Muscle of leg (tissue), 11 donors: ENCODE data around the gene SH3GL3. TPM values are rescaled to one million over a fixed set of nuclear protein-coding genes. Genes with fewer than 3 reads are reported as not detected.

Experiments
- DNase-seq: peaks from one replicate; pipeline ENCODE4 v3.0.0; 2013
- H3K27ac ChIP-seq: one replicate; pipeline ENCODE4 v1.5.1; 2013; ENCODE audit warnings: mild to moderate bottlenecking, low read length, control low read depth
- H3K27me3 ChIP-seq: one replicate; pipeline ENCODE4 v1.6.1; 2013; ENCODE audit warnings: low read length; ENCODE audit not compliant: control insufficient read depth, insufficient read depth
- H3K36me3 ChIP-seq: one replicate; pipeline ENCODE4 v1.6.1; 2013; ENCODE audit warnings: low read length; ENCODE audit not compliant: control insufficient read depth, insufficient read depth
- H3K4me1 ChIP-seq: one replicate; pipeline ENCODE4 v1.6.1; 2013; ENCODE audit warnings: low read length; ENCODE audit not compliant: control insufficient read depth, insufficient read depth
- H3K4me3 ChIP-seq: one replicate; pipeline ENCODE4 v1.5.1; 2013; ENCODE audit warnings: low read length, control low read depth
- H3K9me3 ChIP-seq: replicated peaks from 2 replicates; pipeline ENCODE4 v1.6.1; 2013; ENCODE audit warnings: low read depth, low read length; ENCODE audit not compliant: control insufficient read depth
- WGBS: methylation state at CpG from one replicate; pipeline ENCODE4 v1.1.5; 2013; ENCODE audit warnings: missing lambda C conversion rate; ENCODE audit not compliant: insufficient coverage; 5-methylcytosine and 5-hydroxymethylcytosine counted together
- polyA plus RNA-seq, 8 donors: library from polyadenylated mRNA; unstranded; fragments of 120-200 nt; gene quantifications; one replicate each; pipeline versions ENCODE4 v1.2.1 to v1.2.3, GENCODE V29; 2013; ENCODE audit warnings: inconsistent platforms in 1 of 8, low replicate concordance in 1 of 8; ENCODE audit not compliant: insufficient read length in 8 of 8, insufficient read depth in 1 of 8
- total RNA-seq: library from RNA; stranded (reverse); fragments of 120-200 nt; gene quantifications from one replicate; pipeline ENCODE4 v1.2.4, GENCODE V29; 2013

SH3GL3 gene
- total and polyA plus RNA-seq, 9 donors = 3.6 to 11.2 (median 7.1) TPM

- H3K27me3 ChIP-seq = no peaks in the 10 kb centered on the region
- no peaks in the 10 kb centered on the region for H3K36me3 ChIP-seq
- no peaks in the 10 kb centered on the region for H3K4me1 ChIP-seq
- WGBS = 80% methylated on average over 6 of the region's 8 CpGs
- DNase-seq = no peak
- no peak overlapping the region for H3K27ac ChIP-seq
- no peak overlapping the region for H3K4me3 ChIP-seq
- no peaks in the 10 kb centered on the region for H3K9me3 ChIP-seq
Observed at GRCh38 chr15:83578691-83579090, 131.6 kb downstream of the SH3GL3 start.

GRCh38 chr15:83581381-83581780 is 134.2 kb downstream of the SH3GL3 start:
- H3K27ac ChIP-seq = no peak overlapping the region
- no peaks in the 10 kb centered on the region for H3K9me3 ChIP-seq
- no peaks in the 10 kb centered on the region for H3K27me3 ChIP-seq
- no peaks in the 10 kb centered on the region for H3K4me1 ChIP-seq
- H3K36me3 ChIP-seq = no peaks in the 10 kb centered on the region
- DNase-seq = no peak
- no peak overlapping the region for H3K4me3 ChIP-seq
- WGBS = no CpG with 5 or more reads among the region's 4 CpGs

- WGBS = no CpG with 5 or more reads among the region's 4 CpGs
- no peak overlapping the region for H3K4me3 ChIP-seq
- no peaks in the 10 kb centered on the region for H3K36me3 ChIP-seq
- no peaks in the 10 kb centered on the region for H3K9me3 ChIP-seq
- H3K4me1 ChIP-seq = peaks cover 5% of the 10 kb centered on the region
- H3K27me3 ChIP-seq = no peaks in the 10 kb centered on the region
- H3K27ac ChIP-seq = no peak overlapping the region
- peak; percentile 25 for DNase-seq
Observed at GRCh38 chr15:83582381-83582780, 135.2 kb downstream of the SH3GL3 start.

- no peaks in the 10 kb centered on the region for H3K36me3 ChIP-seq
- DNase-seq = no peak
- 45% methylated on average over 4 of the region's 5 CpGs for WGBS
- H3K27me3 ChIP-seq = no peaks in the 10 kb centered on the region
- H3K4me1 ChIP-seq = peaks cover 5% of the 10 kb centered on the region
- no peak overlapping the region for H3K4me3 ChIP-seq
- no peak overlapping the region for H3K27ac ChIP-seq
- no peaks in the 10 kb centered on the region for H3K9me3 ChIP-seq
Observed at GRCh38 chr15:83585601-83586335, 138.6 kb downstream of the SH3GL3 start.

- Histone ChIP-seq H3K27ac (peak overlapping the region; percentile 59), H3K36me3 (no peaks in the 10 kb centered on the region), H3K27me3 (no peaks in the 10 kb centered on the region), H3K9me3 (no peaks in the 10 kb centered on the region), H3K4me1 (peaks cover 5% of the 10 kb centered on the region), H3K4me3 (no peak overlapping the region)
- DNase-seq = peak; percentile 81
- no CpG with 5 or more reads among the region's 3 CpGs for WGBS
Observed at GRCh38 chr15:83587091-83587490, 139.9 kb downstream of the SH3GL3 start.

- Histone ChIP-seq H3K9me3 (no peaks in the 10 kb centered on the region), H3K27me3 (no peaks in the 10 kb centered on the region), H3K36me3 (no peaks in the 10 kb centered on the region), H3K4me1 (peaks cover 5% of the 10 kb centered on the region), H3K27ac (no peak overlapping the region), H3K4me3 (no peak overlapping the region)
- WGBS = no CpG with 5 or more reads among the region's 5 CpGs
- peak; percentile 88 for DNase-seq
Observed at GRCh38 chr15:83588441-83588840, 141.3 kb downstream of the SH3GL3 start.

GRCh38 chr15:83592370-83593040 is 145.4 kb downstream of the SH3GL3 start:
- no peaks in the 10 kb centered on the region for H3K4me1 ChIP-seq

GRCh38 chr15:83595191-83595590 is 148.1 kb downstream of the SH3GL3 start:
- H3K27ac ChIP-seq = no peak overlapping the region
- H3K27me3 ChIP-seq = no peaks in the 10 kb centered on the region
- no CpG with 5 or more reads among the region's 1 CpG for WGBS
- no peak overlapping the region for H3K4me3 ChIP-seq
- H3K4me1 ChIP-seq = no peaks in the 10 kb centered on the region
- no peak for DNase-seq
- no peaks in the 10 kb centered on the region for H3K9me3 ChIP-seq
- no peaks in the 10 kb centered on the region for H3K36me3 ChIP-seq

More at GRCh38 chr15:83592370-83593040, 145.4 kb downstream of the SH3GL3 start:
- WGBS = 21% methylated on average over 2 of the region's 6 CpGs
- H3K27me3 ChIP-seq = no peaks in the 10 kb centered on the region
- no peaks in the 10 kb centered on the region for H3K9me3 ChIP-seq
- H3K4me3 ChIP-seq = no peak overlapping the region
- peak; percentile 87 for DNase-seq
- no peaks in the 10 kb centered on the region for H3K36me3 ChIP-seq
- no peak overlapping the region for H3K27ac ChIP-seq

GRCh38 chr15:83598031-83598430 is 150.9 kb downstream of the SH3GL3 start:
- 95% methylated on average over 2 of the region's 2 CpGs for WGBS
- DNase-seq = no peak
- H3K27me3 ChIP-seq = no peaks in the 10 kb centered on the region
- H3K4me3 ChIP-seq = no peak overlapping the region
- H3K27ac ChIP-seq = no peak overlapping the region
- no peaks in the 10 kb centered on the region for H3K36me3 ChIP-seq
- peaks cover 2% of the 10 kb centered on the region for H3K9me3 ChIP-seq
- H3K4me1 ChIP-seq = no peaks in the 10 kb centered on the region

- no peak for DNase-seq
- H3K4me1 ChIP-seq = peaks cover 2% of the 10 kb centered on the region
- H3K27ac ChIP-seq = no peak overlapping the region
- no peak overlapping the region for H3K4me3 ChIP-seq
- WGBS = 100% methylated on average over 1 of the region's 2 CpGs
- no peaks in the 10 kb centered on the region for H3K27me3 ChIP-seq
- H3K9me3 ChIP-seq = peaks cover 2% of the 10 kb centered on the region
- H3K36me3 ChIP-seq = no peaks in the 10 kb centered on the region
Observed at GRCh38 chr15:83602021-83602420, 154.9 kb downstream of the SH3GL3 start.
